ENCODE results near the gene ANXA3. TPM values are rescaled to one million over a fixed set of nuclear protein-coding genes. Genes with fewer than 3 reads are reported as not detected.
A peak's percentile ranks its signal among the peaks of the same experiment; 100 is the strongest.

Gene ANXA3
- total RNA-seq, 1 experiment from 2014 or later, result 12.0 TPM

GRCh38 chr4:78534286-78534955 is 17.1 kb upstream of the ANXA3 start:
- 0 out of 2 replicates have a peak, but pooled peaks have one; percentile 41 for ATAC-seq
- Mint-ChIP-seq H3K9me3 (0 out of 2 replicates have a peak, but pooled peaks cover 4% of the 10 kb centered on the region), H3K36me3 (peaks cover 35% of the 10 kb centered on the region), H3K4me3 (no peak overlapping the region), H3K27me3 (ENCODE audit: low read depth) (no peaks in the 10 kb centered on the region), H3K27ac (0 out of 2 replicates have a peak overlapping the region, but pooled peaks have one; percentile 2), H3K4me1 (no peaks in the 10 kb centered on the region; the same call in 1 of the 2 replicates)
- CTCF ChIA-PET, result no interaction called here
- TF ChIP-seq MLX (CRISPR knock-in tag; IDR thresholded peaks at IDR 0.05) (no peak), PRDM15 (CRISPR knock-in tag; IDR thresholded peaks at IDR 0.05) (no peak), ZNF263 (CRISPR knock-in tag; IDR thresholded peaks at IDR 0.05; ENCODE audit: low read depth) (no peak), AFF4 (CRISPR knock-in tag; IDR thresholded peaks at IDR 0.05; ENCODE audit: borderline replicate concordance) (no peak), STAT6 (CRISPR knock-in tag; conservative IDR thresholded peaks at IDR 0.05; ENCODE audit: low read depth) (no peak), CREB1 (CRISPR knock-in tag; IDR thresholded peaks at IDR 0.05) (no peak), TEAD4 (CRISPR knock-in tag; IDR thresholded peaks at IDR 0.05) (no peak), ZMAT4 (CRISPR knock-in tag; IDR thresholded peaks at IDR 0.05) (no peak), ATF1 (CRISPR knock-in tag; IDR thresholded peaks at IDR 0.05) (no peak), GABPB1 (CRISPR knock-in tag; IDR thresholded peaks at IDR 0.05) (no peak), FOXJ3 (CRISPR knock-in tag; IDR thresholded peaks at IDR 0.05; ENCODE audit: borderline replicate concordance) (no peak), PREB (CRISPR knock-in tag; IDR thresholded peaks at IDR 0.05; ENCODE audit: borderline replicate concordance) (no peak), OVOL2 (CRISPR knock-in tag; IDR thresholded peaks at IDR 0.05; ENCODE audit: borderline replicate concordance) (no peak), NR2C2 (CRISPR knock-in tag; IDR thresholded peaks at IDR 0.05) (no peak), FOXP1 (CRISPR knock-in tag; IDR thresholded peaks at IDR 0.05; ENCODE audit: borderline replicate concordance) (no peak), MAX (CRISPR knock-in tag; IDR thresholded peaks at IDR 0.05) (no peak), TP53 (CRISPR knock-in tag; IDR thresholded peaks at IDR 0.05) (no peak), ARID4B (CRISPR knock-in tag; IDR thresholded peaks at IDR 0.05; ENCODE audit: borderline replicate concordance) (no peak)
- no peak for DNase-seq (ENCODE audit: low spot score)
- POLR2A ChIA-PET, result no interaction called here
